ENCODE measurements around the gene CNTN2. TPM values are rescaled to one million over a fixed set of nuclear protein-coding genes. Genes with fewer than 3 reads are reported as not detected.

Gene CNTN2
- total RNA-seq, 2 donors from 2014 or later = 0.13 TPM; not detected in 1

DNA sequence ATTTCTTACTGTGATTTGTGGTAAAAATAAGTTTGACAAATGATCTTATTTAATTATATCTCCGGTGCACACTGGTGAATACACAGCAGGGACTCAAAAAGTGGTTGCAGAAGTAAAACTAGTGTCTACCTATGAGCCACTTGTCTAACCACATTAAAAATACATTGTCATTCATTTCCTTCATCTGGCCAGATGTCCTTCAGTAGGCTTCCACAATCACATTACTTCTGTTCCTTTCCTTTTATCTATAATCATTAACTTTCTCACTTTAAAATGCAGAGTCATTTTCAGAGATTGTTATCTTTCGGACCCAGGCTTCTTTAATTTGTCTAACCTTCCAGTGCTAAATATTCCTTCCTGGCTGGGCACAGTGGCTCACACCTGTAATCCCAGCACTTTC lies 75.7 kb downstream of the CNTN2 start:
- no peak overlapping the region for H3K4me3 ChIP-seq (ENCODE audit: low read length)
- peaks cover 34% of the 10 kb centered on the region for H3K36me3 ChIP-seq (ENCODE audit: control insufficient read depth, insufficient read depth, low read length)
- no peak overlapping the region for H3K9ac ChIP-seq (ENCODE audit: extremely low read depth, low read length, poor library complexity, severe bottlenecking)
- TF ChIP-seq CTCF (conservative IDR thresholded peaks at IDR 0.05) = no peak
- no peak overlapping the region for H3K27ac ChIP-seq (ENCODE audit: low read depth, low read length)
- no peaks in the 10 kb centered on the region for H3K9me3 ChIP-seq (ENCODE audit: control insufficient read depth, low read length)
- DNase-seq = no peak
- no peaks in the 10 kb centered on the region for H3K4me1 ChIP-seq (ENCODE audit: control insufficient read depth, insufficient read depth, low read length)
- no peaks in the 10 kb centered on the region for H3K27me3 ChIP-seq (ENCODE audit: control insufficient read depth, insufficient read depth, low read length, poor library complexity, severe bottlenecking)
- H3K9me3 Mint-ChIP-seq = no peaks in the 10 kb centered on the region
- H3K27me3 Mint-ChIP-seq (ENCODE audit: insufficient read depth) = no peaks in the 10 kb centered on the region
- peaks cover 12% of the 10 kb centered on the region for H3K4me1 Mint-ChIP-seq
- no peak overlapping the region for H3K27ac Mint-ChIP-seq
- H3K4me3 Mint-ChIP-seq = no peak overlapping the region
- H3K36me3 Mint-ChIP-seq (ENCODE audit: low read depth) = peaks cover 22% of the 10 kb centered on the region
- 97 to 100% methylated on average over 2 of the region's 2 CpGs for WGBS, 2 experiments (ENCODE audit: insufficient coverage in 1 of 2, insufficient read length in 1 of 2)

DNA sequence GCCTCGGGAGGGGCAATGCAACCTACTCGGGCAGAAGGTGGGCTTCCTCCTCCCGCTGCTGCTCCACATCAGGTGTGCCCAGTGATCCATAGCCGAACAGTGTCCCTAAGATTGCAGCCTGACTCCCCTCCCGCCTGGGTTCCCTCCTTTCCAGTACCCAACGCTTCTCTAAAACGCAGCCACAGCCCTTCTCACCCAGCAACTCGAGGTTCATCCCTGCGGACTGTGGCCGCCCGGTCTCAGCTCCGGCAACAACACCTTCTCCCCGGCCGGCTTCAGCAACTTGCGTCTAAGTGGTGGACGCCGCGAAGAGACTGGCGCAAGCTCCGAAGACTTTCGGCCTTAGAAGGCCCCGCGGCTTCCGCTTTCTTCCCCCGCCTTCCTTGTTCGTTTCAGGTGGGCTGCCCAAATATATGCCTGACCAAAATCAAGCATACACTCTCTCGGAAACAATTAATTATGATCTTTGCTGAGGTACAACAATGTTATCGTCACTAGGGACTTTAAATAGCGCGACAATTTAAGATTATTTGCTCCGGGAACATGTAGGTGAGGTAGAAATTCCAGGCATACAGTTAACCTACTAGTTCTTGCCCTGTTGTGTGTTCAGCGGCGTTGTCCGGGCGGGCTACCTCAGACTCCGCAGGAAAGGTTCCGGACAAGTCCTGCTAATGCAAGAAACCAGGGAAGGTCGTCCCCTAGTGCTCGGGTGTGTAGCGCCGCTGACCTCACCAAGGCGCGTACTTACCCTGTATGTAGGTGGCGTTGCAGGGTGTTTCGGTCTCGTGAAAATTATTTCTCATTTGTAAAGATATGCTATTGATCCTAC lies 78.9 kb downstream of the CNTN2 start, which contains the start of gene RBBP5:
Gene RBBP5 (minus strand): TSS at position 319 of the 829 bp plus-strand sequence. CDS start 105 bp downstream, at position 214.
- Histone ChIP-seq H3K27ac (ENCODE audit: low read depth, low read length) (peak within 1 kb of the TSS; percentile 99), H3K36me3 (ENCODE audit: control insufficient read depth, insufficient read depth, low read length) (peaks cover 13% of the 10 kb centered on the region), H3K4me1 (ENCODE audit: control insufficient read depth, insufficient read depth, low read length) (no peaks in the 10 kb centered on the region), H3K4me3 (ENCODE audit: low read length) (peak within 1 kb of the TSS; percentile 98), H3K9ac (ENCODE audit: extremely low read depth, low read length, poor library complexity, severe bottlenecking) (peak within 1 kb of the TSS; percentile 98), H3K27me3 (ENCODE audit: control insufficient read depth, insufficient read depth, low read length, poor library complexity, severe bottlenecking) (no peaks in the 10 kb centered on the region), H3K9me3 (ENCODE audit: control insufficient read depth, low read length) (no peaks in the 10 kb centered on the region)
- 0 to 1% methylated on average over 27 to 46 of the region's 46 CpGs for WGBS, 2 experiments (ENCODE audit: insufficient coverage in 1 of 2, insufficient read length in 1 of 2)
- peak within 1 kb of the TSS; percentile 97 for H3K4me3 Mint-ChIP-seq
- peak within 1 kb of the TSS; percentile 100 for H3K27ac Mint-ChIP-seq
- H3K9me3 Mint-ChIP-seq = no peaks in the 10 kb centered on the region
- peak; percentile 98 for DNase-seq
- H3K36me3 Mint-ChIP-seq (ENCODE audit: low read depth) = peaks cover 9% of the 10 kb centered on the region
- TF ChIP-seq CTCF (conservative IDR thresholded peaks at IDR 0.05) = peak; percentile 80
- H3K4me1 Mint-ChIP-seq = peaks cover 12% of the 10 kb centered on the region
- H3K27me3 Mint-ChIP-seq (ENCODE audit: insufficient read depth) = no peaks in the 10 kb centered on the region

DNA sequence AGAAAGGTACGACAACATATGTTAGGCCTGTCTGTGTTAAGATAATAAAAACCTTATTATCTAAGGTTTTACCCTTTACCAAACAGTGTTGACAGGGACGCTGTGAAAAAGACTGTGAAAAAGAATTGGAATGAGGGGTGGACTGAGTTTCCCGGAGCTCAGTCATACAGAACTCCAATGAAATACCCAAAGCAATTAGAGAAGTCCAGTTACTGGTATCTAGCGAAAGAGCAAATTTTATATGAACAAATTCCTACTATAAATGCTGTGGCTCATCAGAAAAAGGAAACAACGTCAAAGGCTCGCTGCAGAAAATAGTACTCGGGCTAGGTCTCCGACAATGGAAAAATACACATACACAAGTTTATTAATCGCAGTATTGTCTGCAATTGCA lies 79.5 kb downstream of the CNTN2 start:
- no peak for DNase-seq
- peak overlapping the region; percentile 98 for H3K9ac ChIP-seq (ENCODE audit: extremely low read depth, low read length, poor library complexity, severe bottlenecking)
- Mint-ChIP-seq H3K4me1 (peaks cover 12% of the 10 kb centered on the region), H3K9me3 (no peaks in the 10 kb centered on the region), H3K27me3 (ENCODE audit: insufficient read depth) (no peaks in the 10 kb centered on the region), H3K36me3 (ENCODE audit: low read depth) (peaks cover 9% of the 10 kb centered on the region), H3K4me3 (peak overlapping the region; percentile 97), H3K27ac (peak overlapping the region; percentile 100)
- H3K4me3 ChIP-seq (ENCODE audit: low read length) = peak overlapping the region; percentile 98
- H3K27me3 ChIP-seq (ENCODE audit: control insufficient read depth, insufficient read depth, low read length, poor library complexity, severe bottlenecking) = no peaks in the 10 kb centered on the region
- 56 to 73% methylated on average over 6 to 9 of the region's 9 CpGs for WGBS, 2 experiments (ENCODE audit: insufficient coverage in 1 of 2, insufficient read length in 1 of 2)
- peak overlapping the region; percentile 99 for H3K27ac ChIP-seq (ENCODE audit: low read depth, low read length)
- H3K9me3 ChIP-seq (ENCODE audit: control insufficient read depth, low read length) = no peaks in the 10 kb centered on the region
- H3K4me1 ChIP-seq (ENCODE audit: control insufficient read depth, insufficient read depth, low read length) = no peaks in the 10 kb centered on the region
- H3K36me3 ChIP-seq (ENCODE audit: control insufficient read depth, insufficient read depth, low read length) = peaks cover 13% of the 10 kb centered on the region
- peak; percentile 28 for TF ChIP-seq CTCF (conservative IDR thresholded peaks at IDR 0.05)

All from endodermal cell (in vitro differentiated cells).